Psoas muscle (tissue), 8 donors: ENCODE data around the gene UBA1. TPM values are rescaled to one million over a fixed set of nuclear protein-coding genes. Genes with fewer than 3 reads are reported as not detected.

Source experiments
- ATAC-seq, 4 donors: fragments of 200-7000 bp; cut with Tn5 transposase; one replicate each; pipeline ENCODE4 v1.9.1; 2020; ENCODE audit warnings: moderate library complexity in 3 of 4, mild to moderate bottlenecking in 2 of 4
- DNase-seq, 2 donors: peaks; one replicate each; pipeline ENCODE4 v3.0.0-alpha.2; 2020
- H3K27ac ChIP-seq: fragments of 200-600 bp; one replicate; pipeline ENCODE4 v1.8.0; 2022
- H3K27me3 ChIP-seq, 3 donors: fragments of 200-600 bp in 1 of 3; one replicate each; pipeline versions ENCODE4 v1.6.1 to v1.8.0; 2013 to 2022; ENCODE audit warnings: low read length in 2 of 3, mild to moderate bottlenecking in 2 of 3, moderate library complexity in 1 of 3; ENCODE audit not compliant: insufficient read depth in 3 of 3
- H3K36me3 ChIP-seq, 2 donors: fragments of 200-600 bp in 1 of 2; one replicate each; pipeline versions ENCODE4 v1.6.1 to v1.8.0; 2013 to 2022; ENCODE audit warnings: low read depth in 1 of 2, mild to moderate bottlenecking in 1 of 2, moderate library complexity in 1 of 2; ENCODE audit not compliant: insufficient read depth in 1 of 2
- H3K4me1 ChIP-seq: fragments of 200-600 bp; one replicate; pipeline ENCODE4 v1.8.0; 2022
- H3K4me3 ChIP-seq: fragments of 200-600 bp; one replicate; pipeline ENCODE4 v1.8.0; 2022; ENCODE audit warnings: mild to moderate bottlenecking
- H3K9me3 ChIP-seq: fragments of 200-600 bp; one replicate; pipeline ENCODE4 v1.8.0; 2022
- WGBS, 3 donors: extraction: QIAGEN DNeasy Blood & Tissue Kit; methylation state at CpG; one replicate each; pipeline versions ENCODE4 v1.1.6 to v1.1.7; 2013; 5-methylcytosine and 5-hydroxymethylcytosine counted together
- intact Hi-C, 2 donors: fragments of 100-400 bp; cut with DNase I; formaldehyde crosslinking; loops; one replicate each; pipeline versions ENCODE4 v1.11.0 to v1.14.2; 2022
- polyA plus RNA-seq, 3 donors: library from polyadenylated mRNA; stranded (reverse); fragments of 200-250 nt; gene quantifications; one replicate each; pipeline ENCODE4 v1.2.3, GENCODE V29; 2013
- total RNA-seq, 4 donors: library from RNA; stranded (reverse); fragmentation: NEBNext Ultra II Directional in 2 of 4; extraction: Animal tissue kit (Norgen Biotek cat#: 25700) in 2 of 4; gene quantifications; one replicate each; pipeline versions ENCODE4 v1.2.1 to v1.2.4, GENCODE V29; 2021 to 2023
- TF ChIP-seq, protein P1 (sequence below): fragments of 200-600 bp; IDR thresholded peaks from one replicate; pipeline ENCODE4 v1.8.0; 2022; ENCODE audit warnings: antibody characterized with exemption
- donor health status: healthy with polysubstance abuse.
- donor health status: DM: no; HTN: no; CAD: no; lungs with moderate emphysema.
- donor health status: Bipolar disorder and iron deficiency.
- donor health status: healthy.
- donor health status: DM: yes; HTN: yes; CAD: no.
- donor health status: DM: no; HTN: no; CAD: no.
- donor health status: DM: no; HTN: no; CAD: no.
- donor health status: DM: yes; HTN: yes; CAD: no.

The UBA1 gene
- total and polyA plus RNA-seq, 7 donors, result 96.2 to 230 (median 145) TPM

DNA sequence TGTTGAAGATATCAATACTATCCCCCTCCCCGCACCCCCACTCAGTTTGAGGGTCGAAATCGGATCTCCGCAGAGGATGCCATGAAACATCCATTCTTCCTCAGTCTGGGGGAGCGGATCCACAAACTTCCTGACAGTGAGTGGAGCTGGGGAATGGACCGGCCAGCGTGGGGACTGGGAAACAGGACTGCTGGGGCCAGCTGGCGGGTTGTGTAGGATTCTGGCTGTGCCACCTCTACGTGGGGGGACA is 33.6 kb downstream of the UBA1 start:
- Histone ChIP-seq H3K27ac (no peak overlapping the region), H3K36me3 (peaks cover 5 to 70% of the 10 kb centered on the region in 2 donors), H3K4me3 (no peak overlapping the region), H3K4me1 (peaks cover 1% of the 10 kb centered on the region), H3K27me3 (no peaks in the 10 kb centered on the region), H3K9me3 (no peaks in the 10 kb centered on the region)
- DNase-seq (no peak), ATAC-seq (no peak)
- WGBS, 3 donors, result 86 to 92% (median 90%) methylated on average over 9 of the region's 9 CpGs
- intact Hi-C loops, result no loop called here
- TF ChIP-seq, protein P1, sequence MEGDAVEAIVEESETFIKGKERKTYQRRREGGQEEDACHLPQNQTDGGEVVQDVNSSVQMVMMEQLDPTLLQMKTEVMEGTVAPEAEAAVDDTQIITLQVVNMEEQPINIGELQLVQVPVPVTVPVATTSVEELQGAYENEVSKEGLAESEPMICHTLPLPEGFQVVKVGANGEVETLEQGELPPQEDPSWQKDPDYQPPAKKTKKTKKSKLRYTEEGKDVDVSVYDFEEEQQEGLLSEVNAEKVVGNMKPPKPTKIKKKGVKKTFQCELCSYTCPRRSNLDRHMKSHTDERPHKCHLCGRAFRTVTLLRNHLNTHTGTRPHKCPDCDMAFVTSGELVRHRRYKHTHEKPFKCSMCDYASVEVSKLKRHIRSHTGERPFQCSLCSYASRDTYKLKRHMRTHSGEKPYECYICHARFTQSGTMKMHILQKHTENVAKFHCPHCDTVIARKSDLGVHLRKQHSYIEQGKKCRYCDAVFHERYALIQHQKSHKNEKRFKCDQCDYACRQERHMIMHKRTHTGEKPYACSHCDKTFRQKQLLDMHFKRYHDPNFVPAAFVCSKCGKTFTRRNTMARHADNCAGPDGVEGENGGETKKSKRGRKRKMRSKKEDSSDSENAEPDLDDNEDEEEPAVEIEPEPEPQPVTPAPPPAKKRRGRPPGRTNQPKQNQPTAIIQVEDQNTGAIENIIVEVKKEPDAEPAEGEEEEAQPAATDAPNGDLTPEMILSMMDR, result no peak

DNA sequence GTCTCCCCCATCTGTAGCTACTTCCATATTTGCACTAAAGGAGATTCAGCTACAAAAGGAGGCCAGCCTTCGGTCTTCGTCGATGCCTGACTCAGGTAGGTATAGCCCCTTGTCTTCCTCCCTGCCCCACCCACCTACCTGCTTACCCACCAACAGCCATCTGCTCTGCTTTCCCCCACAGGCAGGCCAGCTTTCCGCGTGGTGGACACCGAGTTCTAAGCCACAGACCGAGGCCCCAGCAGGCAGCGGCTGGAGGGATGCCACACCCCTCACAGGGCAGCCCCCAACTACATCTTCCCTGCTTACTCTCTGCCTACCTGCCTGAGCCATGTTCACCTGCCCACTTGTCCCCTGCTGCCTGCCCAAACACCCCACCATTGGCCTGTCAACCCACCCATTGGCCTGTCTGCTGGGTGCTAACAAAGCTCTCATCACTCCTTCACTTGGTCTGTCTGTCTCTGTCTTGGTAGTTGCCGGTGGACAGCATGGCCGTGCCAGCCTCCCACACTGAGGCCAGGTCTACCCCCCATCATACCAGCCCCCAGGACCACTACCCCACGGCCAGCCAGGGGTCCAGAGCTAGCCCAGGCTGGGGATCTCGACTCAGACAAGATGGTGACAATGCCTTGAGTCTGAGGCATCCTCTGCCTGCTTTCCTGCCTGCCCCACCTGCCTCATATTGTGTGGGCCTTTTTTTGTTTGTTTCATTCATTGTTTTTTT is 35.1 kb downstream of the UBA1 start:
- TF ChIP-seq, protein P1, result no peak
- ATAC-seq (no peak), DNase-seq (no peak)
- H3K36me3 ChIP-seq, result peaks cover 5 to 61% of the 10 kb centered on the region in 2 donors
- H3K4me1 ChIP-seq, result peaks cover 5% of the 10 kb centered on the region
- intact Hi-C loops, result no loop called here
- no peaks in the 10 kb centered on the region for H3K9me3 ChIP-seq
- 89 to 98% (median 95%) methylated on average over 11 to 12 of the region's 12 CpGs for WGBS, 3 donors
- no peak overlapping the region for H3K27ac ChIP-seq
- no peak overlapping the region for H3K4me3 ChIP-seq
- H3K27me3 ChIP-seq, result no peaks in the 10 kb centered on the region

DNA sequence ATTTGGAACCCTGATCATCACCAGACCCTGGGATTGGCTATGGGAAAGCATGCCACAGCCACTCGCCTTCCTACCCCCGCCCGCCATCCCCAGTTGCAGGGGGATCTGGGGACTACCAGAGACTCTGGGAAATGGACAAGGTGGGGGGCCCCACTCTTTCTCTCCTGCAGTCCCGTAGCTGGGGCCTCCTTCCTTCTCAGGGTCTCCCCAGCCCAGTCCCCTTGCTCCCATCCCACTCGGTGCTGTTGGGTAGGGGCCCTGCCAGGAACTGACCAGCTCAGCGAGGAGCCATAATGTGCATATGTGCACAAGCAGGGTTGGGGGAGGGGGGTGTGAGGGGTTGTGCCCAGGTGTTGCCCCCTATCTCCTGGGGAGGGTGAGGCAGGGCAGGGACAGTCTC is 35.8 kb downstream of the UBA1 start:
- Histone ChIP-seq H3K36me3 (peaks cover 5 to 54% of the 10 kb centered on the region in 2 donors), H3K27me3 (no peaks in the 10 kb centered on the region), H3K4me1 (peaks cover 5% of the 10 kb centered on the region), H3K4me3 (no peak overlapping the region), H3K9me3 (no peaks in the 10 kb centered on the region), H3K27ac (no peak overlapping the region)
- 91 to 100% (median 95%) methylated on average over 4 to 6 of the region's 6 CpGs for WGBS, 3 donors
- TF ChIP-seq, protein P1, result no peak
- DNase-seq (no peak), ATAC-seq (no peak)
- intact Hi-C loops, result no loop called here

GRCh38 chrX:47230136-47230868 is 36.7 kb downstream of the UBA1 start:
- TF ChIP-seq, protein P1, result no peak
- no peak overlapping the region for H3K27ac ChIP-seq
- H3K36me3 ChIP-seq, result peaks cover 0 to 46% of the 10 kb centered on the region in 2 donors
- no peaks in the 10 kb centered on the region for H3K9me3 ChIP-seq
- H3K4me1 ChIP-seq, result peaks cover 5% of the 10 kb centered on the region
- no peak overlapping the region for H3K4me3 ChIP-seq
- H3K27me3 ChIP-seq, result no peaks in the 10 kb centered on the region
- WGBS, 3 donors, result 86 to 92% (median 88%) methylated on average over 5 of the region's 5 CpGs
- intact Hi-C loops, result no loop called here
- ATAC-seq (no peak), DNase-seq (no peak)
